ENCODE data around the gene ARID2.

DNA sequence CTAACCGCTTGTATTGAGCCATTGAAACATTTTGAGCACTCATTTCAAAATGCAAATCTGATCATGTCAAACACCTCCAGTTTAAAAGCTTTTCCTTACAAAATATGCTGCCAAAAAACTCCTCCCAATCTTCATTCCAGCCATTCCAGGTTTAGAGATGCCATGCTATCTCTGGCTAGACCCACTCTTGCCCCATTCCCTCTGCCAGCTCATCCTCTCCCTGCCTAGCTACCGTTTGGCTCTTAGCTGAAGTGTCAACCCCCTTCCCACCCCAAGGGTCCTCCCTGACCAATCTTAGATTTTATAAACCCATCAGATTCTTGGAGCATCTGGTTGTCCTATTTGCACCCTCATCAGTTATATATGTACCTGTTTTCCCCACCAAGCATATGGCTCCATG is 185.9 kb downstream of the ARID2 start:
- TF ChIP-seq, protein P1, sequence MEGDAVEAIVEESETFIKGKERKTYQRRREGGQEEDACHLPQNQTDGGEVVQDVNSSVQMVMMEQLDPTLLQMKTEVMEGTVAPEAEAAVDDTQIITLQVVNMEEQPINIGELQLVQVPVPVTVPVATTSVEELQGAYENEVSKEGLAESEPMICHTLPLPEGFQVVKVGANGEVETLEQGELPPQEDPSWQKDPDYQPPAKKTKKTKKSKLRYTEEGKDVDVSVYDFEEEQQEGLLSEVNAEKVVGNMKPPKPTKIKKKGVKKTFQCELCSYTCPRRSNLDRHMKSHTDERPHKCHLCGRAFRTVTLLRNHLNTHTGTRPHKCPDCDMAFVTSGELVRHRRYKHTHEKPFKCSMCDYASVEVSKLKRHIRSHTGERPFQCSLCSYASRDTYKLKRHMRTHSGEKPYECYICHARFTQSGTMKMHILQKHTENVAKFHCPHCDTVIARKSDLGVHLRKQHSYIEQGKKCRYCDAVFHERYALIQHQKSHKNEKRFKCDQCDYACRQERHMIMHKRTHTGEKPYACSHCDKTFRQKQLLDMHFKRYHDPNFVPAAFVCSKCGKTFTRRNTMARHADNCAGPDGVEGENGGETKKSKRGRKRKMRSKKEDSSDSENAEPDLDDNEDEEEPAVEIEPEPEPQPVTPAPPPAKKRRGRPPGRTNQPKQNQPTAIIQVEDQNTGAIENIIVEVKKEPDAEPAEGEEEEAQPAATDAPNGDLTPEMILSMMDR (IDR thresholded peaks at IDR 0.05): no peak
- no peak for TF ChIP-seq EZH2 (IDR thresholded peaks at IDR 0.05; ENCODE audit: borderline replicate concordance, insufficient read depth, low read depth, low read length, poor library complexity, severe bottlenecking)

All from B cell (primary cell).